Measurements from ENCODE around the gene IGDCC3.

The IGDCC3 gene

DNA sequence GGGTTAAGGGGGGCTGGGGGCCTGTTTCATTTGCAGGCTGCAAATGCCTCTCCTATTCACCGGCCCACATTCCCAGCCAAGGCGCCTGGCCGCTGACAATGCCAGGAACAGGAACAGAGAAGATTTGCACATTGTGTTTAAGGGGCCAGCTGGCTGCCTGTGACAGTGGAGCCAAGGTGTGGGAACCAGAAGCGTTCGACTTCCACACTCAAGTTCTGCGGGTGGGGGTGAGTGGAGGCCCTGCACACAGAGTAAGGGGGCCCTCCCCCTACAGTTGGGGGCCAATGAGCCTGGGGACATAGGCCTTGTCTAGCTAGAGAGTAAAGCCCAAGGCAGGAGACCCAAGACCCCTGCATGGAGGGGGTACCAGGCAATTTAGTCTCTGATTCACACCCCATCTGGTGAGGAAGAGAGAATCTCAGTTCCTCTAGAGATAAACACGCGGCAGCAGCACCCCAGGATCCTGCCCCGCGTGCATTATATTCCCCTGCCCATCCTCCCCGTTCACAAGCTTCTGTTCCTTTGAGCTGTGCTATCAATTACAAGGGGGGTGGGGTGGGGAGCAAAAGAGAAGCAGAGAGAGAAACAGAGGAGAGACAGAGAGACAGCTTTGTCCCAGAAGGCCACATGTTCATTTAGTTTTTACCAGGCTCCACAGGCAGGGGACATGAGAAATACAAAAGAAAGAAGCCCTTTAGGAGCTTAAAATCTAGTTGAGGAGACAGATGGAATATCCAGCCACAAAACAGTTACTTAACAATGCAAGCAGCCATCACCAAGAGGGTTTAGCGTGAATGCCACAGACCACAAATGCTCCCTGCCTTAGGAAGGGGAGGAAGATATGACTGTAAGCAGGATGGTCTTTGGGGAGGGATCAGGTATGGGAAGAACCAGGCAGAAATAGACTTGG lies 9.2 kb downstream of the IGDCC3 start:
- no peaks in the 10 kb centered on the region for H3K4me1 ChIP-seq (ENCODE audit: low read depth, poor library complexity, severe bottlenecking)

GRCh38 chr15:65366122-65366892 lies 11.5 kb downstream of the IGDCC3 start:
- no peaks in the 10 kb centered on the region for H3K27me3 ChIP-seq (ENCODE audit: insufficient read depth, low read depth)
- H3K4me2 ChIP-seq, result no peak overlapping the region
- no peaks in the 10 kb centered on the region for H4K20me1 ChIP-seq (ENCODE audit: insufficient read depth)
- H3K36me3 ChIP-seq (ENCODE audit: insufficient read depth), result no peaks in the 10 kb centered on the region
- no peak overlapping the region for H3K27ac ChIP-seq
- H3K4me1 ChIP-seq (ENCODE audit: low read depth, poor library complexity, severe bottlenecking), result no peaks in the 10 kb centered on the region
- no peaks in the 10 kb centered on the region for H3K79me2 ChIP-seq (ENCODE audit: insufficient read depth, low read depth)
- TF ChIP-seq, protein P1, sequence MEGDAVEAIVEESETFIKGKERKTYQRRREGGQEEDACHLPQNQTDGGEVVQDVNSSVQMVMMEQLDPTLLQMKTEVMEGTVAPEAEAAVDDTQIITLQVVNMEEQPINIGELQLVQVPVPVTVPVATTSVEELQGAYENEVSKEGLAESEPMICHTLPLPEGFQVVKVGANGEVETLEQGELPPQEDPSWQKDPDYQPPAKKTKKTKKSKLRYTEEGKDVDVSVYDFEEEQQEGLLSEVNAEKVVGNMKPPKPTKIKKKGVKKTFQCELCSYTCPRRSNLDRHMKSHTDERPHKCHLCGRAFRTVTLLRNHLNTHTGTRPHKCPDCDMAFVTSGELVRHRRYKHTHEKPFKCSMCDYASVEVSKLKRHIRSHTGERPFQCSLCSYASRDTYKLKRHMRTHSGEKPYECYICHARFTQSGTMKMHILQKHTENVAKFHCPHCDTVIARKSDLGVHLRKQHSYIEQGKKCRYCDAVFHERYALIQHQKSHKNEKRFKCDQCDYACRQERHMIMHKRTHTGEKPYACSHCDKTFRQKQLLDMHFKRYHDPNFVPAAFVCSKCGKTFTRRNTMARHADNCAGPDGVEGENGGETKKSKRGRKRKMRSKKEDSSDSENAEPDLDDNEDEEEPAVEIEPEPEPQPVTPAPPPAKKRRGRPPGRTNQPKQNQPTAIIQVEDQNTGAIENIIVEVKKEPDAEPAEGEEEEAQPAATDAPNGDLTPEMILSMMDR (conservative IDR thresholded peaks at IDR 0.05; ENCODE audit: low read depth, low read length), result no peak
- H3K9ac ChIP-seq, result no peak overlapping the region
- H2AFZ ChIP-seq (ENCODE audit: low read depth), result no peak overlapping the region
- H3K4me3 ChIP-seq (IDR thresholded peaks at IDR 0.05; ENCODE audit: insufficient read depth, low read depth, low read length), result no peak overlapping the region

More for the DNA sequence above, 9.2 kb downstream of the IGDCC3 start:
- H3K79me2 ChIP-seq (ENCODE audit: insufficient read depth, low read depth), result no peaks in the 10 kb centered on the region
- no peaks in the 10 kb centered on the region for H4K20me1 ChIP-seq (ENCODE audit: insufficient read depth)
- no peak overlapping the region for H2AFZ ChIP-seq (ENCODE audit: low read depth)
- H3K9ac ChIP-seq, result no peak overlapping the region
- TF ChIP-seq, protein P1 (conservative IDR thresholded peaks at IDR 0.05; ENCODE audit: low read depth, low read length), result no peak
- no peak overlapping the region for H3K4me3 ChIP-seq (IDR thresholded peaks at IDR 0.05; ENCODE audit: insufficient read depth, low read depth, low read length)
- H3K4me2 ChIP-seq, result no peak overlapping the region
- no peak overlapping the region for H3K27ac ChIP-seq
- H3K36me3 ChIP-seq (ENCODE audit: insufficient read depth), result no peaks in the 10 kb centered on the region
- no peaks in the 10 kb centered on the region for H3K27me3 ChIP-seq (ENCODE audit: insufficient read depth, low read depth)

DNA sequence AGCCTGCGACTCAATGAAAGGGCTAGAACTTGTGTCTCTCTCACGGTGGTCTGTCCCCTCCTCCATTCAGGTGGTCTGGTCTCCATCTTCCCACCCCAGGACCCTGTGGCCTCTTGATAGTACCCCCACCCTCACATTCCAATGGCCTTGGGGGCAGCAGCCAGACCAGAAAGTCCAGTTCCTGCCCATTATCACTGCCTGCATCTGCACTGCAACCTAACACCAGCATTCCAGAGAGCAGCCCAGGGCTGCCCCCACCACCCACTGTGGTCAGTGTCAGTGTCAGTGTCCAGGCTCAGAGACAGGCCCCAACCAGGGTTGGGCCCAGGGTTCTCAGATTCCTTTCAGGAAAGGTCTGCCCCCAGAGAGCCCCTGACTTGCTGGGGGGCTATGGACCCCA lies 12.6 kb downstream of the IGDCC3 start:
- no peak overlapping the region for H3K4me3 ChIP-seq (IDR thresholded peaks at IDR 0.05; ENCODE audit: insufficient read depth, low read depth, low read length)
- no peak overlapping the region for H3K9ac ChIP-seq
- H3K36me3 ChIP-seq (ENCODE audit: insufficient read depth), result no peaks in the 10 kb centered on the region
- H4K20me1 ChIP-seq (ENCODE audit: insufficient read depth), result no peaks in the 10 kb centered on the region
- H3K27me3 ChIP-seq (ENCODE audit: insufficient read depth, low read depth), result no peaks in the 10 kb centered on the region
- no peak overlapping the region for H3K27ac ChIP-seq
- no peaks in the 10 kb centered on the region for H3K4me1 ChIP-seq (ENCODE audit: low read depth, poor library complexity, severe bottlenecking)
- H2AFZ ChIP-seq (ENCODE audit: low read depth), result no peak overlapping the region
- no peaks in the 10 kb centered on the region for H3K79me2 ChIP-seq (ENCODE audit: insufficient read depth, low read depth)
- TF ChIP-seq, protein P1 (conservative IDR thresholded peaks at IDR 0.05; ENCODE audit: low read depth, low read length), result no peak
- no peak overlapping the region for H3K4me2 ChIP-seq

- H3K4me2 ChIP-seq, result no peak overlapping the region
- no peaks in the 10 kb centered on the region for H3K79me2 ChIP-seq (ENCODE audit: insufficient read depth, low read depth)
- no peaks in the 10 kb centered on the region for H4K20me1 ChIP-seq (ENCODE audit: insufficient read depth)
- no peaks in the 10 kb centered on the region for H3K4me1 ChIP-seq (ENCODE audit: low read depth, poor library complexity, severe bottlenecking)
- TF ChIP-seq, protein P1 (conservative IDR thresholded peaks at IDR 0.05; ENCODE audit: low read depth, low read length), result no peak
- H3K27ac ChIP-seq, result no peak overlapping the region
- H3K27me3 ChIP-seq (ENCODE audit: insufficient read depth, low read depth), result no peaks in the 10 kb centered on the region
- no peak overlapping the region for H3K4me3 ChIP-seq (IDR thresholded peaks at IDR 0.05; ENCODE audit: insufficient read depth, low read depth, low read length)
- H2AFZ ChIP-seq (ENCODE audit: low read depth), result no peak overlapping the region
- no peak overlapping the region for H3K9ac ChIP-seq
- H3K36me3 ChIP-seq (ENCODE audit: insufficient read depth), result no peaks in the 10 kb centered on the region
Measured at GRCh38 chr15:65363766-65364165, 14.0 kb downstream of the IGDCC3 start.
